Measurements from ENCODE around the gene SSH2. TPM values are rescaled to one million over a fixed set of nuclear protein-coding genes. Genes with fewer than 3 reads are reported as not detected.
"Not testable (repeated sequence)": the region's sequence is repeated elsewhere in the genome, so short reads cannot be mapped to it uniquely, and the experiment has no call there.

Gene SSH2
- total and polyA plus RNA-seq, 3 donors from 2014 or later: 31.0 to 62.3 (median 37.4) TPM

DNA sequence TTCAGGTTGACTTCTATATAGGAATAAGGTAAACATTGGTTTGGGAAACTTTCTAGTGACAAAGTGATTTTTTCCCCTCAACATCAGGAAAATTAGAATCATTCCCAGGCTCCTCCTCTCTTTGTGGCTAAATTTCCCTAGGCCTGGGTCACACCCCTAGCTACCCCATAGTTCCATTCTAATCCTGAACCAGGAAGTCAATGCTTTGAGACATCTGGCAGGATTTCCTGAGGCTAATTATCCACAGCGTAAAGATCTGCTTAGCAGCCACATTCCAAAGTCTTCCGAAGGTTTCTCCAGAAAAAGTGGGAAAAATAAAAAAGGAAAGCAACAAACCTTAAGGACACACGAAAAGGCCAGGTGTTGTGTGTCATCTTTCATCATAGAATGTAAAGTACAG, 247.0 kb downstream of the SSH2 start:
- TF ChIP-seq POLR2A (IDR thresholded peaks at IDR 0.05): no peak
- TF ChIP-seq, protein P1, sequence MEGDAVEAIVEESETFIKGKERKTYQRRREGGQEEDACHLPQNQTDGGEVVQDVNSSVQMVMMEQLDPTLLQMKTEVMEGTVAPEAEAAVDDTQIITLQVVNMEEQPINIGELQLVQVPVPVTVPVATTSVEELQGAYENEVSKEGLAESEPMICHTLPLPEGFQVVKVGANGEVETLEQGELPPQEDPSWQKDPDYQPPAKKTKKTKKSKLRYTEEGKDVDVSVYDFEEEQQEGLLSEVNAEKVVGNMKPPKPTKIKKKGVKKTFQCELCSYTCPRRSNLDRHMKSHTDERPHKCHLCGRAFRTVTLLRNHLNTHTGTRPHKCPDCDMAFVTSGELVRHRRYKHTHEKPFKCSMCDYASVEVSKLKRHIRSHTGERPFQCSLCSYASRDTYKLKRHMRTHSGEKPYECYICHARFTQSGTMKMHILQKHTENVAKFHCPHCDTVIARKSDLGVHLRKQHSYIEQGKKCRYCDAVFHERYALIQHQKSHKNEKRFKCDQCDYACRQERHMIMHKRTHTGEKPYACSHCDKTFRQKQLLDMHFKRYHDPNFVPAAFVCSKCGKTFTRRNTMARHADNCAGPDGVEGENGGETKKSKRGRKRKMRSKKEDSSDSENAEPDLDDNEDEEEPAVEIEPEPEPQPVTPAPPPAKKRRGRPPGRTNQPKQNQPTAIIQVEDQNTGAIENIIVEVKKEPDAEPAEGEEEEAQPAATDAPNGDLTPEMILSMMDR (IDR thresholded peaks at IDR 0.05): no peak
- peak overlapping the region; percentile 50 to 79 for H3K27ac ChIP-seq

DNA sequence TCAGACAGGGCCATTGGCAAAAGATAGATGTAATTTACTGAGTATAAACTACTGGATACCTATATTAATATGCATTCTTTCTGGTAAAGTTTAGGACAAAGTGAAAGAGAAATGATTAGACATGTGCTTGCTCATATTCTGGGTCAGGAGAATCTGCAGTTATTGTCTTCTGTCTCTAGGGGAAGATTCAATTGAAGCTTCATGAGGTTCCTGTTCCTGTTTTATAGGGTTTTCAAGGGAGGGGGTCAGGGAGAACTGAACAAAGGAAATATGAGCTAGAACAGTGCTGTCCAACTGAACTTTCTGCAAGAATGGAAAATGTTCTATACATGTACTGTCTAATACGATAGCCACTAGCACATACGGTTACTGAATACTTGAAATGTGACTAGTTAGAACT, 248.0 kb downstream of the SSH2 start:
- intact Hi-C loops (cut with DNase I; ENCODE audit: low total_unique reads): no loop called here
- 46 to 62% methylated on average over 2 of the region's 2 CpGs for WGBS, 2 donors
- TF ChIP-seq POLR2A (IDR thresholded peaks at IDR 0.05): no peak
- TF ChIP-seq, protein P1 (IDR thresholded peaks at IDR 0.05): no peak
- H3K27ac ChIP-seq: peak overlapping the region; percentile 50 to 79
- H3K4me3 ChIP-seq: no peak overlapping the region
- no peaks in the 10 kb centered on the region for H3K27me3 ChIP-seq
- H3K36me3 ChIP-seq (ENCODE audit: low read depth, missing control alignments): no peaks in the 10 kb centered on the region
- H3K9me3 ChIP-seq: no peaks in the 10 kb centered on the region
- H3K4me1 ChIP-seq: peaks cover 46% of the 10 kb centered on the region
- DNase-seq: no peak

More for the DNA sequence above, 247.0 kb downstream of the SSH2 start:
- intact Hi-C loops (cut with DNase I; ENCODE audit: low total_unique reads): no loop called here
- Histone ChIP-seq H3K4me1 (peaks cover 45% of the 10 kb centered on the region), H3K36me3 (ENCODE audit: low read depth, missing control alignments) (no peaks in the 10 kb centered on the region), H3K9me3 (no peaks in the 10 kb centered on the region), H3K27me3 (no peaks in the 10 kb centered on the region), H3K4me3 (no peak overlapping the region)
- no peak for DNase-seq
- WGBS, 2 donors: 50 to 53% methylated on average over 3 of the region's 3 CpGs

DNA sequence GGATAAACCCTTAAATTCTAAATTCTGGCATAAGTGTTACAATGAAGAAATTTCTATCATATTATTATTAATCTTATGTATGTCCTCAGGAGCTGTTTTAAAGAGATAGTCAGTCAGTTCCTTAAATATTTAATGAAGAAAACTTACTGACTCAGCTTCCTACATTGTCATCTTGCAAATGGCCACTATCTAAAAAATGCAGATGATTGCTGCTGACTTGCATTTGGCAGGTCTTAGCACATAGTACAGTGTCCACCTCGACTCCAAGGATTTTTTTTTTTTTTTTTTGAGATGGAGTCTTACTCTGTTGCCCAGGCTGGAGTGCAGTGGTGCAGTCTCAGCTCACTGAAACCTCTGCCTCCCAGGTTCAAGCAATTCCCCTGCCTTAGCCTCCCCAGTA, 252.2 kb downstream of the SSH2 start:
- intact Hi-C loops (cut with DNase I; ENCODE audit: low total_unique reads): no loop called here
- peaks cover 30% of the 10 kb centered on the region for H3K4me1 ChIP-seq

DNA sequence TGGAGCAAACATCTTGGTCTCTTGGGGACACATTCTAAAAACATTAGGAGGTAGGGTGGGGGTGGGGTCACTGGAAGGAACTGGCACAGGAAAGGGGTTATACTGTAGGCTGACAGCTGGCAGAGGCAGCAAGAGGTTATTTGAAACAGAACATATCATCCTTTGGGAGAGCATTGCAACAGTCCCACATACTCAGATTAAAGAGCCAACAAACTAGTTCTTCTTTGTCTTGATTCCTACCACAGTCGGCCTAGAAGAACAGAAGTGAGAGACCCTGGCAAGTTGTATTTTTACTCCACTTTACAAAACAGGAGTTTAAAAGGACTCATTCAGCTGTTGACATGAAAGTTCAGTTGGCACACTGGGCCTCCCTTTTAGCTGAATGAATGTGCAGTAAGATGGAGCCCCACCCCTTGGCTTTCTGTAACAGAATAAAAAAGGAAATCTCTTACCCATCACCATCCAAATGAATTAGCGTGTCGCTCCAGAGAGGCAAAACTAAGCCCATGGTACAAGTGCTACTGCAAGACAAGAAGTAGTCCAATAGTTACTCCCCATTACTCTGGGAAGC, 252.7 kb downstream of the SSH2 start:
- TF ChIP-seq, protein P1 (IDR thresholded peaks at IDR 0.05): no peak
- TF ChIP-seq POLR2A (IDR thresholded peaks at IDR 0.05): no peak
- Histone ChIP-seq H3K27ac (peak overlapping the region; percentile 3 to 75), H3K27me3 (no peaks in the 10 kb centered on the region), H3K36me3 (ENCODE audit: low read depth, missing control alignments) (no peaks in the 10 kb centered on the region), H3K4me1 (peaks cover 25% of the 10 kb centered on the region), H3K4me3 (no peak overlapping the region), H3K9me3 (no peaks in the 10 kb centered on the region)
- DNase-seq: peak; percentile 57
- 47 to 48% methylated on average over 3 of the region's 3 CpGs for WGBS, 2 donors
- intact Hi-C loops (cut with DNase I; ENCODE audit: low total_unique reads): no loop called here

More for the DNA sequence above, 252.2 kb downstream of the SSH2 start:
- Histone ChIP-seq H3K9me3 (no peaks in the 10 kb centered on the region), H3K27me3 (no peaks in the 10 kb centered on the region), H3K27ac (peak overlapping the region; percentile 3 to 75), H3K36me3 (ENCODE audit: low read depth, missing control alignments) (no peaks in the 10 kb centered on the region), H3K4me3 (no peak overlapping the region)
- TF ChIP-seq, protein P1 (IDR thresholded peaks at IDR 0.05): no peak
- TF ChIP-seq POLR2A (IDR thresholded peaks at IDR 0.05): no peak
- 28 to 46% methylated on average over 1 of the region's 1 CpG for WGBS, 2 donors
- DNase-seq: no peak

DNA sequence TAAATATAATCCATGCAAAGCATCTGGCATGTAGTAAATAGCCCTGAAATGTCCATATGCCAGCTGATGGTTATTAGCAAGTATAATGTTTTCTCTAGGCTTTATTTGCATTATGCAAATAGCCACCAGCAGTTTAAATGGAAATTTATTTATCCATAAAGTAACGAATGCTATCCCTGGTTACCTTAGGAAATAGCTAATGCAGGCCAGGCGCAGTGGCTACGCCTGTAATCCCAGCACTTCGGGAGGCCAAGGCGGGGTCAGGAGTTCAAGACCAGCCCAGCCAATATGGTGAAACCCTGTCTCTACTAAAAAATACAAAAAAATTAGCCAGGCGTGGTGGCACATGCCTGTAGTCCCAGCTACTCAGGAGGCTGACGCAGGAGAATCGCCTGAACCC, 254.1 kb downstream of the SSH2 start:
- H3K27me3 ChIP-seq; H3K4me3 ChIP-seq; H3K36me3 ChIP-seq (ENCODE audit: low read depth, missing control alignments); intact Hi-C loops (cut with DNase I; ENCODE audit: low total_unique reads); H3K9me3 ChIP-seq; DNase-seq: not testable (repeated sequence)
- 91 to 95% methylated on average over 8 of the region's 8 CpGs for WGBS, 2 donors
- Histone ChIP-seq H3K4me1 (peaks cover 17% of the 10 kb centered on the region), H3K27ac (peak overlapping the region in 1 of 2 donors; percentile 75)
